ENCODE results near the gene CDC42BPA. TPM values are rescaled to one million over a fixed set of nuclear protein-coding genes. Genes with fewer than 3 reads are reported as not detected.

The CDC42BPA gene
- total RNA-seq, 4 donors from 2014 or later: 16.8 to 26.9 (median 22.5) TPM

DNA sequence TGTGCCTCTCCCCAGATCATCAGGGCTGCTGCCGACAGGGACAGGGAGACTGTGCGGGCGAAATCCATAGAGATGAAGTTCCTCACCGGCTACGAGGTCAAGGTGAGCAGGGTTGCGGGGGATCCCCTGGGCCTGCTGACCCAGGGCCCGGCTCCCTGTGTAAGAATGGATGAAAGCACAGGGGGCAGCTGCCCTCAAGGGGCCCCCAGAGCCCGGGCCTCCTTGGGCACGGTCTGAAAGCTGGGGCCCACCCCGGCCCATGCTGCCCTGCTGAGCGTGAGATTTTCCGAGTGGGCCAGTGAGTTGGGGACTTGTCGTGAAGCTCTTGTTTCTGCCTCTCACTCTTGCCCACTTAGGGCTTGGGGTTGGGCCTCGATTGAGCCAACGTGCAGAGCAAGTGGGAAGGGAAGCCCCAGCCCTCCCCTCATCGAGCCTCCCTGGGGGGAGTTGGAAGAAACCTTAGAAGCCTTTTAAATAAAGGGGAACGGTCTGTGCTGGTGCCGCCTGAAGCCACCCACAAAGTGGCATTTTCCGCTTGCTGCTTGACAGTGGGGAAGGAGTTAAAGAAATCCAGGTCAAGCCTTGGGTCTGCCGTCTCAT lies 333.0 kb downstream of the CDC42BPA start:
- DNase-seq (ENCODE audit: low spot score in 2 of 2): peak in 1 of 2 donors; percentile 68
- 91 to 92% methylated on average over 20 of the region's 20 CpGs for whole genome bisulfite sequencing, 2 donors
- H3K4me3 ChIP-seq (ENCODE audit: low read depth, poor library complexity, severe bottlenecking): no peak overlapping the region
- intact Hi-C loops (cut with DNase I; ENCODE audit: low total_unique reads): no loop called here
- TF ChIP-seq POLR2A (IDR thresholded peaks at IDR 0.05): no peak
- TF ChIP-seq, protein P1, sequence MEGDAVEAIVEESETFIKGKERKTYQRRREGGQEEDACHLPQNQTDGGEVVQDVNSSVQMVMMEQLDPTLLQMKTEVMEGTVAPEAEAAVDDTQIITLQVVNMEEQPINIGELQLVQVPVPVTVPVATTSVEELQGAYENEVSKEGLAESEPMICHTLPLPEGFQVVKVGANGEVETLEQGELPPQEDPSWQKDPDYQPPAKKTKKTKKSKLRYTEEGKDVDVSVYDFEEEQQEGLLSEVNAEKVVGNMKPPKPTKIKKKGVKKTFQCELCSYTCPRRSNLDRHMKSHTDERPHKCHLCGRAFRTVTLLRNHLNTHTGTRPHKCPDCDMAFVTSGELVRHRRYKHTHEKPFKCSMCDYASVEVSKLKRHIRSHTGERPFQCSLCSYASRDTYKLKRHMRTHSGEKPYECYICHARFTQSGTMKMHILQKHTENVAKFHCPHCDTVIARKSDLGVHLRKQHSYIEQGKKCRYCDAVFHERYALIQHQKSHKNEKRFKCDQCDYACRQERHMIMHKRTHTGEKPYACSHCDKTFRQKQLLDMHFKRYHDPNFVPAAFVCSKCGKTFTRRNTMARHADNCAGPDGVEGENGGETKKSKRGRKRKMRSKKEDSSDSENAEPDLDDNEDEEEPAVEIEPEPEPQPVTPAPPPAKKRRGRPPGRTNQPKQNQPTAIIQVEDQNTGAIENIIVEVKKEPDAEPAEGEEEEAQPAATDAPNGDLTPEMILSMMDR (IDR thresholded peaks at IDR 0.05): no peak

DNA sequence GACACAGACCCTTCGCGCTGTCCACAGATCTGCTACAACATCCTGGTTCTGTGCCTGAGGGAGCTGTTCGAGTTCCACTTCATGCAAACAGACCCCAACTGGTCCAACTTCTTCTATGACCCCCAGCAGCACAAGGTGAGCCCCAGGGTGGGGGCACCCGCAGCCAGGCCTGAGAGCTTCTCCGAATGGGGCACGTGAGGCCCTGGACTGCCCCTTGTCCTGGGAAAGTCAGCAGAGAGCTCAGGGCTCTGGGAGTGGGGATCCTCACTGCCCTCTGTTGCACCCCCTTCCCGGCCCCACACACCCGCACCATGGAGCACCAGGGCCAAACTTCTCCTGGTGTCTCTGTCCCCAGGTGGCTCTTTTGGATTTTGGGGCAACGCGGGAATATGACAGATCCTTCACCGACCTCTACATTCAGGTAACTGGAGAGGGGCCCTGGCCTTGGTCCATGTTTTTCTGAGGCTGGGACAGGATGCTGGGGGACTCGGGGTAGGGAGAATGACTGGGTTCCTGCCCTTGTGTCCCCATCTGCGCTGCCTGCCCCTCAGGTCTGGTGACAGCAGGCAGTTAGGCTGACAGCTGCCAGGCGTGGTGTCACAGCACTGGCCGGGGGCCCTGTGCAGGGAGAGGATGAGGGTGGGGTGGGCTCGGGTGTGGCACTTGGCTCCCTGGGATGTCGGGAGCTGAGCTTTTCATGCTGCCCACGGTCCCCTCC lies 333.6 kb downstream of the CDC42BPA start:
- 73 to 74% methylated on average over 10 to 18 of the region's 18 CpGs for WGBS, 2 donors
- no peak overlapping the region for H3K4me3 ChIP-seq (ENCODE audit: low read depth, poor library complexity, severe bottlenecking)
- intact Hi-C loops (cut with DNase I; ENCODE audit: low total_unique reads): no loop called here
- peak in 1 of 2 donors; percentile 81 for DNase-seq (ENCODE audit: low spot score in 2 of 2)
- no peak for TF ChIP-seq POLR2A (IDR thresholded peaks at IDR 0.05)
- TF ChIP-seq, protein P1 (IDR thresholded peaks at IDR 0.05): no peak

DNA sequence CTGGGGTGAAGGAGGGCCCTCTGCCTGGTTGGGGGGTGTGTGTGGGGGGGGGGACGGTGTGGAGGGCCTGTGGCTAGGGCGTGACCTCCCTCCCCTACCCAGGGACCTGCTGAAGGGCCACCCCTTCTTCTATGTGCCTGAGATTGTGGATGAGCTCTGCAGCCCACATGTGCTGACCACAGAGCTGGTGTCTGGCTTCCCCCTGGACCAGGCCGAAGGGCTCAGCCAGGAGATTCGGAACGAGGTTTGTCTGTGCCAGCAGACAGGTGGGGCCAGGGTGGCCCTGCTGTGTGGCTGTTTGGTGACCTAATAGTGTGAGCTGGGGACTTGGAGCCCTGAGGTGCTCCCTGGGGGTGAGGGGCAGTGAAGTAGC lies 334.3 kb downstream of the CDC42BPA start:
- TF ChIP-seq POLR2A (IDR thresholded peaks at IDR 0.05): no peak
- TF ChIP-seq, protein P1 (IDR thresholded peaks at IDR 0.05): no peak
- DNase-seq (ENCODE audit: low spot score in 2 of 2): no peak
- intact Hi-C loops (cut with DNase I; ENCODE audit: low total_unique reads): no loop called here
- H3K4me3 ChIP-seq (ENCODE audit: low read depth, poor library complexity, severe bottlenecking): no peak overlapping the region
- WGBS, 2 donors: 58 to 97% methylated on average over 3 to 4 of the region's 5 CpGs

DNA sequence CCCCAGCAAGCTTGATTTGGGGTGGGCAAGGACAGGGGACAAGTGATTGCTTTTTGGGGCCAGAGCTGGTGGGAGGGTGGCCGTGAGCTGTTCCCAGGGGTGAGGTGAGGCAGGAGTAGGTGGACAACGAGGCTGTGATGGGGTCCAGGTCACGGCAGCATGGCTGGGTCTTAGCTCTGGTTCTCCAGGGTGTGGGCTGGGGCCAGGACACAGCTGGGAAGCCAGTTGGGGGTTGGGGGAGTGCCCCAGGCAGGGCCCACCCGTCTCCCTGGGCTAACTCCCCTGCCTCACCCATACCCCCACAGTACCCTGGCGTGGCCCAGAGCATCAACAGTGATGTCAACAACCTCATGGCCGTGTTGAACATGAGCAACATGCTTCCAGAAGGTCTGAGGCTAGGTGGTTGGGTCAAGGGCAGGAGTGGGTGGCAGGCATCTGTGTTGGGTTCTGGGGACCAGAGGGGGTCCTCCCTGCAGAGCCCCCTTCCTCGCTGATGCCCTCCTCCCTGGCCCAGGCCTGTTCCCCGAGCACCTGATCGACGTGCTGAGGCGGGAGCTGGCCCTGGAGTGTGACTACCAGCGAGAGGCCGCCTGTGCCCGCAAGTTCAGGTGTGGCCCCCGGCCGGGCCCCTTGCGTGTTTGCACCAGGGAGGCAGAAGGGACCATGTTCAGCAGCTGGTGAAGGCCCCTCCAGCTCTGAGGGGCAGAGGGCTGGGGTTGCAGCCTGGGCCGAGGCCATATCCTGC lies 334.9 kb downstream of the CDC42BPA start:
- H3K4me3 ChIP-seq (ENCODE audit: low read depth, poor library complexity, severe bottlenecking): no peak overlapping the region
- intact Hi-C loops (cut with DNase I; ENCODE audit: low total_unique reads): no loop called here
- no peak for DNase-seq (ENCODE audit: low spot score in 2 of 2)
- no peak for TF ChIP-seq POLR2A (IDR thresholded peaks at IDR 0.05)
- TF ChIP-seq, protein P1 (IDR thresholded peaks at IDR 0.05): no peak
- 81 to 92% methylated on average over 14 to 15 of the region's 18 CpGs for WGBS, 2 donors

DNA sequence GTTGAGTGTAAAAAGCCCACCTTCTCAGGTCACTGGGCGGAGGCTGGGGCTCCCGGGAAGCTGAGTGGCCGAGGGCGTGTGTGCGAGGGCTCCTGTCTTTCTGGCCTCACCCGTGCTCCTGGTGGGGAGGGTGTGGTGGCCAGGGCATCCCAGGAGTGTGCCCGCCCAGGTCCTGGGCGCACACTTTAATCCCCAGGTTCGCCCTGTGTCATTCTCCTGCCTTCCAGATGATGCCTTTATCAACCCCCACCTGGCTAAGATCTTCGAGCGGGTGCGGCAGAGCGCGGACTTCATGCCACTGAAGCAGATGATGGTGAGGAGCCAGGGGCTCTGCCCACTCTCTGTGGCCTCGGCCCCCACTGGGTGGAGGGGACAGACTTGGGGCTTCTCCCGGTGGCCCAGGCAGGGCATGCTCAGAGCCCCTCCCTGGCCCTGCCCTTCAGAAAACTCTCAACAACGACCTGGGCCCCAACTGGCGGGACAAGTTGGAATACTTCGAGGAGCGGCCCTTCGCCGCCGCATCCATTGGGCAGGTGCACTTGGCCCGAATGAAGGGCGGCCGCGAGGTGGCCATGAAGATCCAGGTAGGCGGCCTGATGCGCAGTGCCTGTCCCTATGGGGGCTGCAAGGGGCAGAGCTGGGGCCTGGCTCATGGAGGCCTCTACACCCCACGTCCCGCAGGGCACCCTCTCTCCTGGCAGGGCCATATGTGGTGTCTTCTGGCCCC lies 335.7 kb downstream of the CDC42BPA start:
- WGBS, 2 donors: 90 to 97% methylated on average over 17 to 24 of the region's 31 CpGs
- intact Hi-C loops (cut with DNase I; ENCODE audit: low total_unique reads): no loop called here
- TF ChIP-seq, protein P1 (IDR thresholded peaks at IDR 0.05): no peak
- no peak for TF ChIP-seq POLR2A (IDR thresholded peaks at IDR 0.05)
- no peak overlapping the region for H3K4me3 ChIP-seq (ENCODE audit: low read depth, poor library complexity, severe bottlenecking)
- no peak for DNase-seq (ENCODE audit: low spot score in 2 of 2)

All from lower leg skin (tissue), 4 donors.